GOT3 (cell line): ENCODE measurements around the gene NOS1.
"Not testable (repeated sequence)": the region's sequence is repeated elsewhere in the genome, so short reads cannot be mapped to it uniquely, and the experiment has no call there.

Source experiments
- DNase-seq: peaks from one replicate; lab custom pipeline; 2025; ENCODE audit warnings: mixed read lengths; lab: John Stamatoyannopoulos, UW

The NOS1 gene

DNA sequence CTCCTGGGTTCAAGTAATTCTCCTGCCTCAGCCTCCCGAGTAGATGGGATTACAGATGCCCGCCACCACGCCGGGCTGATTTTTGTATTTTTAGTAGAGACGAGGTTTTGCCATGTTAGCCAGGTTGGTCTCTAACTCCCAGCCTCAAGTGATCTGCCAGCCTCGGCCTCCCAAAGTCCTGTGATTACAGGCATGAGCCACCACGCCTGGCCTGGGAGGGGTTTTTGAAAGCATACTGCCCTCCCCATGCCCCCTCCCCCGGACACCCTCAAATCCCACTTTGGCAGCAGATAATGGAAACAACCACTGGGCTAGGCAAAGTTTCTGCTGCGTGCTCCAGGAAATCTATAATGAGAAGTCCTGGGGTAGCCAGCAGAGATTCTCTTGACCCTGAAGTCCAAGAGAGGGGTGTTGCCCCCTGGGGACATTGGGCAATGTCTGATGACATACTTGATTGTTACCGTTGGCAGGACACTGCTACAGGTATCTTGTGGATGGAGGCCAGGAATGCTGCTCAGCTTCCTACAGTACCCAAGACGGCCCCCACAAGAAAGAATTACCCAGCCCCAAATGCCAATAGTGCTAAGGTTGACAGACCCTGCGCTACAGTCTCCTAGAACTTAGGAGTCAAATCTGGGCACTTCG, 152.5 kb downstream of the NOS1 start:
- DNase-seq, result no peak

DNA sequence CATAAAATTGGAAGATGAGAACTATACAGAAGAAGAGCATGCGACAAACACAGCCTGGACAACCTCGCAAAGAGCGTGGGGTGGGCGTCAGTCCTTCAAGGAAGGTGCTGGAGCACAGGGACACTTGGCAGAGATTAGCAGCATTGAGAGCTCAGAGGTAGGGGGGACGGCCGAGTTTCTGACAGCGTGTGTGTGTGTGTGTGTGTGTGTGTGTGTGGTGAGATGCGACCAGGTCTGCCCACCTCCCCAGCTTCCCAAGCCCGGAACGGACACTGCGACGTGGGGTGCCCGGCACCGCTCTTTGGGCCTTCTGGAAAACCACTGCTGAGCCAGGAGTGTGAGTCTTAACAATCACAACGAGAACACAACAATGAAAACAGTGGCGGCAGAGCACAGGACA, 153.2 kb downstream of the NOS1 start:
- DNase-seq, result no peak

DNA sequence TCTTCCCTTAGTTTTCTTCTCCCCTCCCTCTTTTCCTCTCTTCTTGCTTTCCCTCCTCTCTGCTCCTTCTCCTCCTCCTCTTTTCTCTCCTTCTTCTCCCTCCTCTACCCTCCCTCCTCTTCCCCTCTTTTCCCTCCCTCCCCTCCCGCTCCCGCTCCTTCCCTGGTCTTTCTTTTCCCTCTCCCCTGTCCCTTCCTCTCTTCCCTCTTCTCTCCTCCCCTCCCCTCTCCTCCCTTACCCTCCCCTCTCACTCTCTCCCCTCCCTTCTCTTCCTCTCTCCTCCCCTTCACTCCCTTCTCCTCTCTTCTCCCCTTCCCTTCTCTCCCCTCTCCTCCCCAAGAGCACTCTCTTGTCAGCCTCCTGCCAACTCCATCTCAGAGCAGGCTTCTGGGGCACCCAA, 153.8 kb downstream of the NOS1 start:
- DNase-seq, result no peak

DNA sequence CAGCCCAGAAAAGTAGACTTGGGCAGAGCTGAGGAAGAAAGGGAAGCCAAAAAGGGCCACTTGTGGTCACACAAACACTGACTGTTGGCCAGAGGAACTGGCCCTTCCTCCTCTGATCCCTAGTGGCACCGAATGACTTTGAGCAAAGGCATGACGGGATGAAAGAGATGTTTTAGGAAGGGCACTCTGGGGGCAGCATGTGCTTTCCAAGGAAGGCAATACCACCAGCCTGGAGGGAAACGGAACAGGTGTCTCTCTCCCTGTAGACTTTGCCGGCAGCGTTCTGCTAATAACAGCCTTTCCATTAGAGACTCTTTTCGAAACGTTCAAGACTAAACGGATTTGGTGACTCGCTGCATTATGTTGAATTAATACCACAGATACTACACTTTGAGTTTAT, 158.9 kb downstream of the NOS1 start:
- DNase-seq, result no peak

DNA sequence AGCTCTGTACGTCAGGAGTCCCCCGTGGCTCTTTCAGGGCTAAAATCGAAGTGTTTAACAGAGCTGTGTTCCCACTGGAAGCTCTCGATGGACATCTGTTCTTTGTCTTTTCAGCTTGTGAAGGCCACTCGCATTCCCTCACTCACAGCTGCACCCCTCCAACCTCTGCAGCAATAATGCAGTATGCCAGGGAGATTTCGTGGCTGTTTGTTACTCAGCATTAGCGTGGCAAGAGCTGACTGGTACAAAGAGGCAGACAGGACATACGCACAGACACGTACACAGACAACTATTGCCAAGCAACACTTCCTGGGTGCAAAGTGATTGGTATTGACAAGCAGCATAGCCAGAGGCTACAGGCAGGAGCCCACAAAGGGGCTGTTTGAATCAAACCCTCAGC, 159.4 kb downstream of the NOS1 start:
- DNase-seq, result no peak

DNA sequence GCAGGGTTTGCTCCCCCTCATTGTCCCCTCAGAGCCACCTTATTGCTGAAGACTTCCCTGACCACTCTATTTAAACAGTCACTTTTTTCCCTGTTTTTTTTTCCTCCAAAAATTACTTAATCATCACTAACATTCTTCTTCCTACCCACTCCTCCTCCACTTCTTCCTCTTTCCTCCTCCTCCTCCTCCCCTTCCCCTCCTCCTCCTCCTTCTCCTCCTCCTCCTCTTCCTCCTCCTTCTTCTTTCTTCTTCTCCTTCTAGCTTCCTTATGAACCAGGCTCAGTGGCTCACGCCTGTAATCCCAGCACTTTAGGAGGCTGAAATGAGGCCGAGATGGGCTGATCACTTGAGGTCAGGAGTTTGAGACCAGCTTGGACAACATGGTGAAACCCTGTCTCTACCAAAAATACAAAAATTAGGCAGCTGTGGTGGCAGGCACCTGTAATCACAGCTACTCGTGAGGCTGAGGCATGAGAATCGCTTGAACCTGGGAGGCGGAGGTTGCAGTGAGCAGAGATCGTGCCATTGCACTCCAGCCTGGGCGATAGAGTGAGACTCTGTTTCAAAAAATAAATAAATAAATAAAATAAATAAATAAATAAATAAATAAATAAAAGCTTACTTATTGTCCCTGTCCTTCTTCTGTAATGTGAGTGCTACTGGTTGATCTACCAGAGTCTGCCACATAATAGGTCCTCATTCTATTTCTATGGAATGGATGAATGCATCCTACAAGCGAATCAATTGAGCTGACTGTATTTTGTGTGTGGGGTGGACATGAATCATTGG, 161.3 kb downstream of the NOS1 start:
- not testable (repeated sequence) for DNase-seq

DNA sequence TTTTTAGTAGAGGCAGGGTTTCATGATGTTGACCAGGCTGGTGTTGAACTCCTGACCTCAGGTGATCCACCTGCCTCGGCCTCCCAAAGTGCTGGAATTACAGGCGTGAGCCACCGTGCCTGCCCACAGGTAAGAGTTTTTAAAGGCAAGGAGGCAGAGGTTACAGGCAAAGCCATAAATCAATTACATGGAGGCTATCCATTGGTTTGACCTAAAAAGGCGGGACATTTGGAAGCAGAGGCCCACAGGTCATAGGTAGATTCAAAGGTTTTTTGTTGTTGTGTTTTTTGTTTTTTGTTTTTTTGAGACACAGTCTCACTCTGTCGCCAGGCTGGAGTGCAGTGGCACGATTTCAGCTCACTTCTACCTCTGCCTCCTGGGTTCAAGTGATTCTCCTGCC, 165.1 kb downstream of the NOS1 start:
- not testable (repeated sequence) for DNase-seq

DNA sequence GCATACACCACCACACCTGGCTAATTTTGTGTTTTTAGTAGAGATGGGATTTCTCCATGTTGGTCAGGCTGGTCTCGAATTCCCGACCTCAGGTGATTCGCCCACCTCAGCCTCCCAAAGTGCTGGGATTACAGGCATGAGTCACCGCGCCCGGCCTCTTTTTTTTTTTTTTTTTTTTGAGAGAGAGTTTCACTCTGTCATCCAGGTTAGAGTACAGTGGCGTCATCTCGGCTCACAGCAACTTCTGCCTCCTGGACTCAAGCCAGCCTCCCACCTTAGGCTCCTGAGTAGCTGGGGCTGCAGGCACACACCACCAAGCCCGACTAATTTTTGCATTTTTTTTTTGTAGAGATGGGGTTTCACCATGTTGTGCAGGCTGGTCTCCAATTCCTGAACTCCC, 166.4 kb downstream of the NOS1 start:
- DNase-seq, result not testable (repeated sequence)

DNA sequence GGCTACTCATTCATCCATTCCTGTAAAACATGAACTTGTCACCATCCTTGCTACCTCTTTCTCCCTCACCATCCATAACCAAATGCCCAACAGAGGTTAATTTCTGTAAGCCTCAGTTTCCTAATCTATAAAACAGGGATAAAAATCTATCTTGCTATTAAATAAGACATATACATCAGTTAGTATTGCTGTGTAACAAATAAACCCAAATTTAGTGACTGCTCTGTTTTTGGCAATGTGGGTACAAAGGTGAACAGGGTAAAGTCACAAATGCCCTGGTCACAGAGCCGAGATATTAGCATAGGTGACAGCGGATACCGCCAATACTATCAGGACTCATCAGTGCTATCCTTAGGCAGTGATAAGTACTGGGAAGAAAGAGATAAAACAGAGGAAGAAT, 167.5 kb downstream of the NOS1 start:
- DNase-seq, result no peak

DNA sequence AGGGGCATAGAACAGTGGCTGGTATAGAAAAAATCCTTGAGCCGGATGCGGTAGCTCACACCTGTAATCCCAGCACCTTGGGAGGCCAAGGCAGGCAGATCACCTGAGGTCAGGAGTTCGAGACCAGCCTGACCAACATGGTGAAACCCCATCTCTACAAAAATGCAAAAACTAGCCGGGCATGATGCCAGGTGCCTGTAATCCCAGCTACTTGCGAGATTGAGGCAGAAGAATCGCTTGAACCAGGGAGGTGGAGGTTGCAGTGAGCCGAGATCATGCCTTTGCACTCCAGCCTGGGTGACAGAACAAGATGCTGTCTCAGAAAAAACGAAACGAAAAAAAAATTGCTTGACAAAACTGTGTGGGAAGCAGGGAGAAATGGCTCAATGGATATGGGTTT, 168.8 kb downstream of the NOS1 start:
- DNase-seq, result not testable (repeated sequence)

DNA sequence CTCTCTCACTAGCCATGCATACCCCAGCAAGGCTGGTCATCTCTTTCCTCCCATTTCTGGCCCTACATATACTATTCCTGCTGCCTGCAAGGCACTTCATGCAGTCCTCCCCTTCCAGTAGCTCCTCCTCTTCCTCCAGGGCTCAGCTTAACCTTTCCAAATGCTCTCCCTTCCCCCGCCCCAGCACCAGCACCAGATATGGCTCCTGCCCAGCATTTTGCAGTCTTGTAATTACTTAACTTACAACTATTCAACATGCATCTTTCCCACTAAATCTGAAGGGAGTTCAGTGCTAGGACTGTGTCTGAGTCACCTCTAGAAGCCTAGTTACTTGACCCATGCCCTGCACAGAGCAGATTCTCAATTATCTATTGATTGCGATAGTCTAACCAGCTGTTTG, 169.4 kb downstream of the NOS1 start:
- no peak for DNase-seq

DNA sequence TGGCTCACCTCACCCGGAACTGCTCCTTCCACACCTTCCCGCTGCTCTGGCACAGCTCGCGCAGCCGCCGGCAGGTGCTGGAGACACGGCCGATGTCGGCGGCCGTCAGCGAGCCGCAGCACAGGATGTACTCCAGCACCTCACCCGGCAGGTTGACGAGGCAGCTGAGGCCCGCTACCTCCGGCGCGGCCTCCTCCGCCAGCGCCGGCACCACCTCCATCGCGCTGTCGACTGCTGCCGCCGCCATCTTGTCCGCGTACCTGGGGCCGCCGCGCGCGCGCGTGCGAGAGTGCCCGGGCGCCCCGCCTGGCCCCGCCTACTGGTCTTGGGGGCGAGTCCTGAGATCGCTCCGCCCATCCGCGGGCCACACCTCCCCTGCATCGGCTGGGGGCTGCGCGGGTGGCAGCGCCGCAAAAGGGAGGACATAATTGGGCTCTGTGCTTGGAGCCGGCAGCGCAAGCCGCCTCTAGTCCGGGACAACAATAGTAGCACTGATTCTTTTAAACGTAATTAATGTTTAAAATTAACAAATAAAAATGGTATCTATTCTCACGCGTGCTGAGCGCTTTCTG, 171.1 kb downstream of the NOS1 start, which contains the start of gene FBXO21:
Gene FBXO21 (minus strand): TSS at position 261 of the 572 bp plus-strand sequence. CDS start 14 bp downstream, at position 247.
- DNase-seq, result peak; percentile 43

DNA sequence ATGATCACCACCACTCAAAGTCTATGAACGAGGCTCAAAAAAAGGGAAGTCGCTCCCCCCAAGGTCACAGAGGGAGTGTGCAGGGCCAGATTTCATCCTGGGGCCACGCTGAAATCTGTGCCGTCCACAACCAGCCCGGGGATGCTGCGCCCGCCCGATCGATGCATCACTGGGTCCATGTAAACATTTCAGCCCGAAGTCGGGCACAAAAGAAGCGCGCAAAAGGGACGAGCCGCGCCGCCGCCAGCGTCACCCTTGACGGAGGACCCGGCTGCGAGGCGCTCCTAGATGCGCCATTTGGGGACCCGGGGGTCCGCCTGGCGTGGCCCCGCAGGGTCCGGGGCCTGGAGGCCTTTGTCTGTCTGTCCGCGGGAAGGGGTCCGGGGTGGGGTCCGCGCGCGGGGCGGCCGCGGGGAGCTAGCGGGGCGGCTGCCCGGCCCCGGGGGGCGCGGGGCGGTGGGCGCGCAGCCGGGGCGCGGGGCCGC, 171.7 kb downstream of the NOS1 start:
- no peak for DNase-seq

DNA sequence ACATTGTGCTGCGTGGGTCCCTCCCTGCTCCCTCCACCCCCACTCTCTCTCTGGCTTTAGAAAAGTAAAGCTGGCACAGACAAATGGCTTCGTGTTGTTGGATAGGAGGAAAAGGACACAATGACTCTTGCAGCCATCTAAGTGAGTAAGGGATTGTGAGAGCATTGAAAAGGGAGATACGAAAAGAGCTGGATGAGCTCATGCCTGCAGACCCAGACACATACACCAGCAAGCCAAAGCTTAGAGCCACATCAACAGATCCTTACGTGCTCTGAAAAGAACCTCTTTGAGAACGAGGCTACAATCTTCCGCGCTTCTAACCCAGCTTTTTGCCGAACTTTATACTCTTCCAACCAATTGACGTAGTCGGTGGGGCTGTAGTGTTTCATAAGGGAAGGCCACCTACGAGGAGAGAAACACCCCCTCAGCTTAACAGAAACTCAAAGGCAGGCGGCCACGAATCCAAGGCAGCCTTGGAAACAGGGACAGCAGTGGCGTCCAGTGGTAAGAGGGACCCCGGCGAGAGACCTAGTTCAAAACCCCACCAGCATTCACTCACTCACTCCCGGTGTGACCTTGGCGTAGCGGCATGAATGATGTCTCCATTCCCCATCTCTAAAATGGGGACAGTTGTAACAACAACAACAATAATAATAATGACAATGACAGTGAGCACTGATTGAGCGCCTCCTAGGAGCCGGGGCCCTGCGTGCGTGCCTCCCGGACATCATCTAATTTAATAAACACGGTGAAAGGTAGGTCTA, 172.3 kb downstream of the NOS1 start:
- DNase-seq, result no peak

DNA sequence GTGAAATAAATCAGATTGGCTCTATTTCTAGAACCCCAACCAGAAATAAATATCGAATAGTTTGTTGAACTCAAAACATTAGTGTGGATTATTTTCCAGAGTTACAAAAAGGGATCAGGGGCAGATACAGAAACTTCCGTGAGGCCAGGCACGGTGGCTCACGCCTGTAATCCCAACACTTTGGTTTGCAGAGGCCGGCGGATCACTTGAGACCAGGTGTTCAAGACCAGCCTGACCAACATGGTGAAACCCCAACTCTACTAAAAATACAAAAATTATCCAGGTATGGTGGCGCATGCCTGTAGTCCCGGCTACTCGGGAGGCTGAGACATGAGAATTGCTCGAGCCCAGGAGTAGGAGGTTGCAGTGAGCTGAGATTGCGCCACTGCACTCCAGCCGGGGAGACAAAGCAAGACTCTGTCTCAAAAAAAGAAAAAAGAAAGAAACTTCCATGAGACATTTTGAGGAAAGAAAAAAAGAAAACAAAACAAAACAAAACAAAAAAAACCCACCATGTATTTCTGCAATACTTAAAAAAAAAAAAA, 173.2 kb downstream of the NOS1 start:
- DNase-seq, result no peak

DNA sequence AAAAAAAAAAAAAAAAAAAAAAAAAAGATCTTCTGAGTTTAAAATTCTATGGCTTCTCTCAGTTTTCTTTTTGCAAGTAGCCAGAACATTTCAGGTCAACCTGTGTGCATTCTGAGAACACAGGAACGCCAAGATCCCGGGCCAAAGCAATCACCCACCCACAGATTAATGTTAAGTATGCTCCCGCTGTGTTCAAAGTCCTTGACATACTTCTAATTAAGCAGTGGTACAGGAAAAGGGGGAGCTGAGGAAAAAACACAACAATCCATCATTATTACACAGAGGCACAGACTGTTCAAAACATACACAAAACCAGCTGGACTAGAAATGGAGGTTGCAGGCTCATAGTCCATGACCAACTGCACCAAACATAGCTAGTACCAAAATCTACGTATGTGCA, 174.0 kb downstream of the NOS1 start:
- DNase-seq, result no peak

DNA sequence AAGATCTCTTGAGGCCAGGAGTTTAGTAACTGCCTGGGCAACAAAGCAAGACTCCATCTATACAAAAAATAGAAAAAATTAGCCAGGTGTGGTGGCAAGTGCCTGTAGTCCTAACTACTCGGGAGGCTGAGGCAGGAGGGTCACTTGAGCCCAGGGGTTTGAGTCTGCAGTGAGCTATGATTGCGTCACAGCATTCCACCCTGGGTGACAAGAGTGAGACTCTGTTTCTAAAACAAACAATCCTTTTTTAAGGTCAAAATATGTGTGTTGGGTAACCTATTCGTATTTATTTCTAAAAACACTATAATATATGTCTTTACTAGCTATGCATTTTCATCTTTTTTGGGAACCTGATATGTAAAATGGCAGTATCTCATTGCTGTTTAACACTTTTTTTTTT, 178.6 kb downstream of the NOS1 start:
- DNase-seq, result no peak

DNA sequence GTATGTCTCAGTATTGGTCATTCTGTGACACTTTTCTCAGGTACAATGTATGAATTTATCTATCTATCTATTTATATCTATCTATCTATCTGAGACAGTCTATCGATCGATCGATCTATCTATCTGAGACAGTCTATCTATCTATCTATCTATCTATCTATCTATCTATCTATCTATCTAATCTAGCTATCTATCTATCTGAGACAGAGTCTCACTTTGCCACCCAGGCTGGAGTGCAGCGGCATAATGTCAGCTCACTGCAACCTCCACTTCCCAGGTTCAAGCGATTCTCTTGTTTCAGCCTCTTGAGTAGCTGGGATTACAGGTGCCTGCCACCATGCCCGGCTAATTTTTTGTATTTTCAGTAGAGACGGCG, 180.0 kb downstream of the NOS1 start:
- DNase-seq, result not testable (repeated sequence)

DNA sequence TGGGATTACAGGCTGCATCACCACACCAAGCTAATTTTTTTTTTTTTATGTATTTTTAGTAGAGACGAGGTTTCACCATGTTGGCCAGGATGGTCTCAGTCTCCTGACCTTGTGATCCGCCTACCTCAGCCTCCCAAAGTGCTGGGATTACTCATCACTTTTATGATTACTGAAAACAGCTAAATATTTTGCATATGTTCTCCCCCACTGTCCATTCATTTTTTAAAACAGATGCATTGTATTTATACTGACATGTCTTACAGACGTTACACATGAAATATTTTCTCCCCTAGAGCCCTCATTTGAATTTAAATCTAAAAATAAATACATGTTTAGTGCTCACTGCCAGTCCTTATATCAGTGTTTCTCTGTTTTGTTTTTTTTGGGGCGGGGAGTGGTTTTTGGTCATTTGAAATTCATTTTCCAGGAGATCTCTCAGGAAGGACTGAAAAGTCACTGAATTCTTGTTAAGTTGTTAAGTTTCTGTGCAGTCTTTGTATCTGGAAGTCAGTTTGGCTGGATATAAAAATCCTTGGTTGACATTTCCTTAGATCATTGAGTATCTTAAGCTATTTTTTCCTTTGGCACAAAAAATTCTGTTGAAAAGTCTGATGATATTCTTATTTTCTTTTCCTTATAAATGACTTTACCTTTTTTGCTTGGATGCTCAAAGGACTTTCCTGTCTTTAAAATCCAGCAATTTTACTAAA, 180.5 kb downstream of the NOS1 start:
- DNase-seq, result no peak

DNA sequence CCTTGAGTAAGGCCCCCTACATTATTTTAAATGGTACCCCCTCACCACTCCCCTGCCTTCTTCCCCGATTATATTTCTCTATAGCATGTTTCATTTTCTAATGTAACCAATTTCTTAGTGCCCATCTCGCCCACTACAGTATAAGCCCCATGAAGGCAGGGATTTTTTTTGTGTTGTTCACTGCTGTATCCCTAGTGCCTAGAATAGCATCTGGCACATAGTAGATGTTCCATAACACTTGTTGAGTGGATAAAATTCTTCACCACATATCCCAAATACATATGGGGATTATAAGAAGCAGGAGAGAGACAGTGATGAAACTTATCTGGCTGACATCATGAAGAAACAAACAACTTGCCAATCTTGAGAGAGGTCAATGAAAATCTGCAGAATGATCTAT, 182.7 kb downstream of the NOS1 start:
- no peak for DNase-seq

DNA sequence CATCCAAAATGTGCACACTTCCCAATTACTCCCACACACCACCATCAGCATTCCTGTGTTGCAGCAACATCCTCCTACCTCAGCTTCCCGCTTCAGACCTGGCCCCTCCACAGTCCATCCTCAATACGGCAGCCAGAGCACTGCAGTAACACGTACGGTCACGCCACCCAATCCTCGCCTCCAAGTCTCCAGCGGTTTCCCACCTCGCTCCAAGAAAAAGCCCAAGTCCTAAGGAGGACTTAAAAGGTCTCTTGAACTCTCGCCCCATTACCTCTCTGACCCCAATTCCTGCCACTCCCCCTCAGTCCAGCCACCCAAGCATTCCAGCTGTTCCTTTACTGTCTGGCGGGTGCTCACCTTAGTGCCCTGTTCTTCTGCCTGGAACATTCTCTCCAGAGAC, 183.1 kb downstream of the NOS1 start:
- no peak for DNase-seq
